A549 (cell line): ENCODE data around the gene SH3PXD2A. TPM values are rescaled to one million over a fixed set of nuclear protein-coding genes. Genes with fewer than 3 reads are reported as not detected.

Experiments used
- ATAC-seq, 2 experiments: fragments of 200-7000 bp in 1 of 2; fragments of >200 bp in 1 of 2; cut with Nextera tagmentation in 1 of 2; cut with Tn5 transposase in 1 of 2; 3 replicates each; pipeline versions ENCODE4 v1.8.0 to v1.9.1; 2018 to 2020; ENCODE audit warnings: mild to moderate bottlenecking in 1 of 2, moderate library complexity in 1 of 2
- CTCF ChIA-PET: fragments of 300-600 bp; sonication (Branson Sonifier 250); formaldehyde crosslinking; extraction: SDS; loops from one replicate; lab custom pipeline; 2021; ENCODE audit warnings: antibody characterized with exemption, inconsistent platforms; lab: Yijun Ruan, JAX
- POLR2A ChIA-PET: fragments of 350-600 bp; formaldehyde crosslinking; extraction: SDS; loops from one replicate; lab custom pipeline; 2021; ENCODE audit warnings: antibody characterized with exemption, inconsistent platforms; lab: Yijun Ruan, JAX
- DNase-seq, 2 experiments: peaks; one replicate each; pipeline versions ENCODE4 v3.0.0 to v3.0.0-alpha.2; 2011 to 2016; ENCODE audit warnings: low read depth in 1 of 2, low spot score in 1 of 2
- FAIRE-seq: peaks from 2 replicates; lab custom pipeline; 2011; peaks lifted over from hg19 to GRCh38; lab: Jason Lieb, UNC
- H3K27ac ChIP-seq, 2 experiments: fragments of >200 bp; sonication (Bioruptor Twin); formaldehyde crosslinking; 3 replicates each; pipeline ENCODE4 v1.5.1; 2016 to 2017
- H3K4me1 ChIP-seq: fragments of >200 bp; sonication (Bioruptor Twin); formaldehyde crosslinking; 3 replicates; pipeline ENCODE4 v1.6.1; 2016
- H3K4me2 ChIP-seq: fragments of >200 bp; sonication (Bioruptor Twin); formaldehyde crosslinking; 3 replicates; pipeline ENCODE4 v1.6.1; 2016
- H3K4me3 ChIP-seq: fragments of >200 bp; sonication (Bioruptor Twin); formaldehyde crosslinking; 3 replicates; pipeline ENCODE4 v1.5.1; 2016
- H3K9me3 ChIP-seq: fragments of >200 bp; sonication (Bioruptor Twin); formaldehyde crosslinking; 3 replicates; pipeline ENCODE4 v1.6.1; 2016
- ATOH8 ChIP-seq: fragments of 250-450 bp; sonication (Bioruptor Pico); IDR thresholded peaks from 2 replicates; pipeline ENCODE4 v1.5.0; 2020; ENCODE audit warnings: low read depth, mild to moderate bottlenecking, moderate library complexity
- CBX2 ChIP-seq: fragments of 200-600 bp; sonication (generic); IDR thresholded peaks from 2 replicates; pipeline ENCODE4 v1.6.1; 2016; ENCODE audit warnings: low read depth, mild to moderate bottlenecking, borderline replicate concordance
- CBX8 ChIP-seq: fragments of 200-600 bp; sonication (generic); IDR thresholded peaks from 2 replicates; pipeline ENCODE4 v1.6.1; 2016
- E2F6 ChIP-seq: IDR thresholded peaks from 2 replicates; pipeline ENCODE4 v1.6.1; 2012; ENCODE audit warnings: low read depth, borderline replicate concordance
- ESRRA ChIP-seq: fragments of 150-350 bp; IDR thresholded peaks from 2 replicates; pipeline ENCODE4 v1.6.1; 2014; ENCODE audit warnings: mild to moderate bottlenecking, low read length, borderline replicate concordance
- FOSL2 ChIP-seq, 2 experiments: fragments of 450-650 bp in 1 of 2; fragments of >200 bp in 1 of 2; sonication (Bioruptor Twin) in 1 of 2; formaldehyde crosslinking; IDR thresholded peaks; 2 replicates each; pipeline versions ENCODE4 v1.5.0 to v1.6.1; 2016 to 2020; ENCODE audit warnings: mild to moderate bottlenecking in 1 of 2, moderate library complexity in 1 of 2
- FOXS1 ChIP-seq: fragments of 250-450 bp; sonication (Bioruptor Pico); IDR thresholded peaks from 2 replicates; pipeline ENCODE4 v1.5.0; 2020; ENCODE audit warnings: mild to moderate bottlenecking, moderate library complexity
- HOXA7 ChIP-seq: fragments of 250-450 bp; sonication (Bioruptor Pico); IDR thresholded peaks from 2 replicates; pipeline ENCODE4 v1.5.0; 2020; ENCODE audit warnings: mild to moderate bottlenecking, moderate library complexity
- HOXB13 ChIP-seq: fragments of 250-450 bp; sonication (Bioruptor Pico); IDR thresholded peaks from 2 replicates; pipeline ENCODE4 v1.5.0; 2020; ENCODE audit warnings: low read depth, mild to moderate bottlenecking, moderate library complexity
- HOXB5 ChIP-seq: fragments of 250-450 bp; sonication (Bioruptor Pico); IDR thresholded peaks from 2 replicates; pipeline ENCODE4 v1.5.0; 2020; ENCODE audit warnings: mild to moderate bottlenecking, moderate library complexity
- JUNB ChIP-seq: fragments of >200 bp; sonication (Bioruptor Twin); formaldehyde crosslinking; IDR thresholded peaks from 2 replicates; pipeline ENCODE4 v1.6.1; 2016
- MAZ ChIP-seq: fragments of 150-350 bp; IDR thresholded peaks from 2 replicates; pipeline ENCODE4 v1.6.1; 2014; ENCODE audit warnings: antibody characterized with exemption, low read depth, low read length, borderline replicate concordance
- NFE2L2 ChIP-seq: fragments of 150-350 bp; conservative IDR thresholded peaks from 2 replicates; pipeline ENCODE4 v1.6.1; 2014; ENCODE audit warnings: low read length
- PHF8 ChIP-seq: fragments of 200-600 bp; sonication (generic); IDR thresholded peaks from 2 replicates; pipeline ENCODE4 v1.6.1; 2016; ENCODE audit warnings: low read depth, mild to moderate bottlenecking, antibody characterized with exemption, moderate library complexity, borderline replicate concordance
- POLR2A ChIP-seq: IDR thresholded peaks from 2 replicates; pipeline ENCODE4 v1.6.1; 2012; ENCODE audit warnings: mild to moderate bottlenecking, low read length
- POLR2AphosphoS2 ChIP-seq: conservative IDR thresholded peaks from 2 replicates; pipeline ENCODE4 v1.6.1; 2012; ENCODE audit warnings: low read length, improper control_type of control experiment, inconsistent platforms
- RARB ChIP-seq: fragments of 250-450 bp; sonication (Bioruptor Pico); IDR thresholded peaks from 2 replicates; pipeline ENCODE4 v1.8.0; 2021; ENCODE audit warnings: mild to moderate bottlenecking, moderate library complexity
- TFCP2L1 ChIP-seq: fragments of 250-450 bp; sonication (Bioruptor Pico); IDR thresholded peaks from 2 replicates; pipeline ENCODE4 v1.5.0; 2021; ENCODE audit warnings: mild to moderate bottlenecking
- ZFP36 ChIP-seq: fragments of 450-650 bp; IDR thresholded peaks from 2 replicates; pipeline ENCODE4 v1.6.1; 2014; ENCODE audit warnings: borderline replicate concordance; ENCODE audit not compliant: partially characterized antibody
- ZNF302 ChIP-seq: fragments of 250-450 bp; sonication (Bioruptor Pico); IDR thresholded peaks from 2 replicates; pipeline ENCODE4 v1.9.0; 2021; ENCODE audit warnings: inconsistent platforms, mild to moderate bottlenecking, moderate library complexity
- WGBS: methylation state at CpG from one replicate; pipeline ENCODE4 v1.1.6; 2017; ENCODE audit errors: missing lambda C conversion rate; 5-methylcytosine and 5-hydroxymethylcytosine counted together
- polyA plus RNA-seq, 4 experiments: library from polyadenylated mRNA; depleted of rRNA in 3 of 4; stranded (reverse); fragments of >200 nt; fragmentation: RNase III in 1 of 4; extraction: RNeasy Plus Mini Kit Qiagen cat#74134 plus additional on column Dnase treatment in 1 of 4; gene quantifications; 2 replicates in 3 of 4; 3 replicates in 1 of 4; pipeline ENCODE4 v1.2.3, GENCODE V29; 2011 to 2017
- TF ChIP-seq, protein P1 (sequence below): fragments of 200-600 bp; sonication (generic); IDR thresholded peaks from 2 replicates; pipeline ENCODE4 v1.6.1; 2016; ENCODE audit warnings: antibody characterized with exemption, mild to moderate bottlenecking, moderate library complexity
- TF ChIP-seq, protein P2 (sequence below): fragments of >200 bp; sonication (Bioruptor Twin); formaldehyde crosslinking; IDR thresholded peaks from 3 replicates; pipeline ENCODE4 v1.6.1; 2016
- TF ChIP-seq, protein P3 (sequence below): fragments of >200 bp; sonication (Bioruptor Twin); formaldehyde crosslinking; IDR thresholded peaks from 3 replicates; pipeline ENCODE4 v1.5.1; 2016

Gene SH3PXD2A
- polyA plus RNA-seq, 2 of the 4 experiments (the other 2 are of a cell fraction) = 2.4 to 3.9 TPM

GRCh38 chr10:103847909-103848468 is 7.4 kb downstream of the SH3PXD2A start:
- no peaks in the 10 kb centered on the region for H3K4me1 ChIP-seq
- H3K4me3 ChIP-seq = no peak overlapping the region
- TF ChIP-seq HOXB13 (CRISPR knock-in tag) (no peak), RARB (CRISPR knock-in tag) (no peak), FOXS1 (CRISPR knock-in tag) (no peak), HOXB5 (CRISPR knock-in tag) (no peak), JUNB (no peak), CBX2 (no peak), HOXA7 (CRISPR knock-in tag) (no peak), ZNF302 (CRISPR knock-in tag) (no peak), ESRRA (no peak), FOSL2 (IDR thresholded peaks at IDR 0.05) (no peak), FOSL2 (CRISPR knock-in tag; IDR thresholded peaks at IDR 0.05) (no peak), MAZ (no peak)
- TF ChIP-seq, protein P1, sequence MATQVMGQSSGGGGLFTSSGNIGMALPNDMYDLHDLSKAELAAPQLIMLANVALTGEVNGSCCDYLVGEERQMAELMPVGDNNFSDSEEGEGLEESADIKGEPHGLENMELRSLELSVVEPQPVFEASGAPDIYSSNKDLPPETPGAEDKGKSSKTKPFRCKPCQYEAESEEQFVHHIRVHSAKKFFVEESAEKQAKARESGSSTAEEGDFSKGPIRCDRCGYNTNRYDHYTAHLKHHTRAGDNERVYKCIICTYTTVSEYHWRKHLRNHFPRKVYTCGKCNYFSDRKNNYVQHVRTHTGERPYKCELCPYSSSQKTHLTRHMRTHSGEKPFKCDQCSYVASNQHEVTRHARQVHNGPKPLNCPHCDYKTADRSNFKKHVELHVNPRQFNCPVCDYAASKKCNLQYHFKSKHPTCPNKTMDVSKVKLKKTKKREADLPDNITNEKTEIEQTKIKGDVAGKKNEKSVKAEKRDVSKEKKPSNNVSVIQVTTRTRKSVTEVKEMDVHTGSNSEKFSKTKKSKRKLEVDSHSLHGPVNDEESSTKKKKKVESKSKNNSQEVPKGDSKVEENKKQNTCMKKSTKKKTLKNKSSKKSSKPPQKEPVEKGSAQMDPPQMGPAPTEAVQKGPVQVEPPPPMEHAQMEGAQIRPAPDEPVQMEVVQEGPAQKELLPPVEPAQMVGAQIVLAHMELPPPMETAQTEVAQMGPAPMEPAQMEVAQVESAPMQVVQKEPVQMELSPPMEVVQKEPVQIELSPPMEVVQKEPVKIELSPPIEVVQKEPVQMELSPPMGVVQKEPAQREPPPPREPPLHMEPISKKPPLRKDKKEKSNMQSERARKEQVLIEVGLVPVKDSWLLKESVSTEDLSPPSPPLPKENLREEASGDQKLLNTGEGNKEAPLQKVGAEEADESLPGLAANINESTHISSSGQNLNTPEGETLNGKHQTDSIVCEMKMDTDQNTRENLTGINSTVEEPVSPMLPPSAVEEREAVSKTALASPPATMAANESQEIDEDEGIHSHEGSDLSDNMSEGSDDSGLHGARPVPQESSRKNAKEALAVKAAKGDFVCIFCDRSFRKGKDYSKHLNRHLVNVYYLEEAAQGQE = no peak
- TF ChIP-seq, protein P2, sequence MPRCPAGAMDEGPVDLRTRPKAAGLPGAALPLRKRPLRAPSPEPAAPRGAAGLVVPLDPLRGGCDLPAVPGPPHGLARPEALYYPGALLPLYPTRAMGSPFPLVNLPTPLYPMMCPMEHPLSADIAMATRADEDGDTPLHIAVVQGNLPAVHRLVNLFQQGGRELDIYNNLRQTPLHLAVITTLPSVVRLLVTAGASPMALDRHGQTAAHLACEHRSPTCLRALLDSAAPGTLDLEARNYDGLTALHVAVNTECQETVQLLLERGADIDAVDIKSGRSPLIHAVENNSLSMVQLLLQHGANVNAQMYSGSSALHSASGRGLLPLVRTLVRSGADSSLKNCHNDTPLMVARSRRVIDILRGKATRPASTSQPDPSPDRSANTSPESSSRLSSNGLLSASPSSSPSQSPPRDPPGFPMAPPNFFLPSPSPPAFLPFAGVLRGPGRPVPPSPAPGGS = no peak
- H3K4me2 ChIP-seq = no peak overlapping the region
- no peaks in the 10 kb centered on the region for H3K9me3 ChIP-seq
- 62% methylated on average over 8 of the region's 8 CpGs for WGBS
- ChIA-PET CTCF (interaction anchor here (0.8 to 3.3 kb wide), 17 partner anchors 8 to 444 kb away, joined by 3 to 30 read pairs (median 4); no protein-coding TSS in a partner anchor), POLR2A (no interaction called here)
- FAIRE-seq (no peak), ATAC-seq (peak; percentile 72 to 84; a peak in 5 of 6 replicates), DNase-seq (peak in 1 of 2 experiments; percentile 59)
- H3K27ac ChIP-seq = no peak overlapping the region

DNA sequence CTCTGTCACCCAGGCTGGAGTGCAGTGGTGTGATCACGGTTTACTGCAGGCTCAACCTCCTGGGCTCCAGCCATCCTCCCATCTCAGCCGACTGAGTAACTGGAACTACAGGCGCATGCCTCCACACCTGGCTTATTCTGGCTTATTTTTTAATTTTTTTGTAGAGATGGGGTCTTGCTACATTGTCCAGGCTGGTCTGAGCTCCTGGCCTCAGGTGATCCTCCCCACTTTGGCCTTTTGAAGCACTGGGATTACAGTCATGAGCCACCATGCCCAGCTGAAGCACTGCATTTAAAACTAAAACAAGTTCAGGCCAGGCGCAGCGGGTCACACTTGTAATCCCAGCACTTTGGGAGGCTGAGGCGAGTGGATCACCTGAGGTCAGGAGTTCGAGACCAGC is 8.0 kb downstream of the SH3PXD2A start:
- TF ChIP-seq TFCP2L1 (CRISPR knock-in tag) (no peak), ZFP36 (no peak), CBX8 (no peak), RARB (CRISPR knock-in tag) (no peak), HOXA7 (CRISPR knock-in tag) (no peak), NFE2L2 (no peak), HOXB5 (CRISPR knock-in tag) (no peak), POLR2A (no peak), POLR2AphosphoS2 (no peak), PHF8 (no peak), E2F6 (no peak), MAZ (no peak), JUNB (no peak), FOXS1 (CRISPR knock-in tag) (no peak), ATOH8 (CRISPR knock-in tag) (no peak)
- TF ChIP-seq, protein P3, sequence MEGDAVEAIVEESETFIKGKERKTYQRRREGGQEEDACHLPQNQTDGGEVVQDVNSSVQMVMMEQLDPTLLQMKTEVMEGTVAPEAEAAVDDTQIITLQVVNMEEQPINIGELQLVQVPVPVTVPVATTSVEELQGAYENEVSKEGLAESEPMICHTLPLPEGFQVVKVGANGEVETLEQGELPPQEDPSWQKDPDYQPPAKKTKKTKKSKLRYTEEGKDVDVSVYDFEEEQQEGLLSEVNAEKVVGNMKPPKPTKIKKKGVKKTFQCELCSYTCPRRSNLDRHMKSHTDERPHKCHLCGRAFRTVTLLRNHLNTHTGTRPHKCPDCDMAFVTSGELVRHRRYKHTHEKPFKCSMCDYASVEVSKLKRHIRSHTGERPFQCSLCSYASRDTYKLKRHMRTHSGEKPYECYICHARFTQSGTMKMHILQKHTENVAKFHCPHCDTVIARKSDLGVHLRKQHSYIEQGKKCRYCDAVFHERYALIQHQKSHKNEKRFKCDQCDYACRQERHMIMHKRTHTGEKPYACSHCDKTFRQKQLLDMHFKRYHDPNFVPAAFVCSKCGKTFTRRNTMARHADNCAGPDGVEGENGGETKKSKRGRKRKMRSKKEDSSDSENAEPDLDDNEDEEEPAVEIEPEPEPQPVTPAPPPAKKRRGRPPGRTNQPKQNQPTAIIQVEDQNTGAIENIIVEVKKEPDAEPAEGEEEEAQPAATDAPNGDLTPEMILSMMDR = no peak
- TF ChIP-seq, protein P2 = no peak
- ChIA-PET CTCF (interaction anchor here (0.9 to 3.3 kb wide), 10 partner anchors 9 to 161 kb away, joined by 3 to 30 read pairs (median 5); no protein-coding TSS in a partner anchor), POLR2A (no interaction called here)
- no peaks in the 10 kb centered on the region for H3K4me1 ChIP-seq
- no peak overlapping the region for H3K4me3 ChIP-seq
- ATAC-seq (no peak), FAIRE-seq (no peak), DNase-seq (no peak)
- H3K4me2 ChIP-seq = no peak overlapping the region
- WGBS = 79% methylated on average over 7 of the region's 7 CpGs
- no peaks in the 10 kb centered on the region for H3K9me3 ChIP-seq
- H3K27ac ChIP-seq = no peak overlapping the region
